ENCODE measurements around the gene CCDC194. TPM values are rescaled to one million over a fixed set of nuclear protein-coding genes. Genes with fewer than 3 reads are reported as not detected.
"Not testable (repeated sequence)": the region's sequence is repeated elsewhere in the genome, so short reads cannot be mapped to it uniquely, and the experiment has no call there.

Gene CCDC194
- total and polyA plus RNA-seq, 2 donors, result not detected

DNA sequence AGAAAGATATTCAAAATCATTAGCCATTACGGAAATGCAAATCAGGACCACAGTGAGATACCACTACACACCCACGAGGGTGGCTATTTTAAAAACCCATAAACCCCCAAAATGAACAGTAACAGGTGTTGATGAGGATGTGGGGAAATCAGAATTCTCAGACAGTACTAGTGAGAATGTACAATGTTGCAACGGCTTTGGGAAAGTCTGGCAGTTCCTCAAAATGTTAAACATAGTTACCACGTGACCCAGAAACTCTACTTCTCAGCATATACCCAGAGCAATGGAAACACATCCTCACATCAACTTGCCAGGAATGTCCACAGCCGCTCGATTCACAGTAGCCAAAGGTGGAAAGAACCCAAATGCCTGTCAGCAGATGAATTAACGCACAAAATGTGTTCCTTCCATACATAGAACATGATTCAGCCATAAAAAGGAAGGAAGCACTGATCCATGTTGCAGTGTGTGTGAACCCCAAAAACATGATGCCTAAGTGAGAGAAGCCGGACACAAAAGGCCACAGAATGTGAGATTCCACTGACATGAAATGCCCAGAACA, 23.9 kb downstream of the CCDC194 start:
- Histone ChIP-seq H3K4me1 (ENCODE audit: insufficient read depth) (no peaks in the 10 kb centered on the region), H3K4me3 (ENCODE audit: low read depth, low read length) (no peak overlapping the region), H3K27ac (ENCODE audit: low read depth) (no peak overlapping the region), H3K36me3 (ENCODE audit: insufficient read depth) (no peaks in the 10 kb centered on the region)
- DNase-seq (ENCODE audit: extremely low spot score), result no peak
- 18% methylated on average over 8 of the region's 8 CpGs for WGBS

DNA sequence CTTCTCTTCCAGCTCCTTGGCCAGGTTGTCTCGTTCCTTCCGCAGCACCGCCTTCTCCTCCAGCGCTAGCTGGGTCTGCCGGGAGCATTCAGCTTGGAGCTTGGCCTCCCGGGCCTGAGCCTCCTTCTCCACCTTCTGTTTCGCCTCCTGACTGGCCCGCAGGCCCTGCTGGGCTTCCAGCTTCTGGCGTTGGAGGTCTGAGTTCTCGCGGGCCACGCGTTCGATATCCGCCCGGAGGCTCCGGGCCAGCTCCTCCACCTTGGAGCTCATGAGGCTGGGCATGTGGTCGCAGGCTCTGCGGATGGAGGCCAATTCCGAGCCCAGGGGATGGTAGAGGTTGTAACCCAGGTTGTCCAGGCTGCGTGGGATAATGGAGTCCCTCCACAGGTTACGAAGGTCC, 28.6 kb downstream of the CCDC194 start:
- no peak for DNase-seq (ENCODE audit: extremely low spot score)

DNA sequence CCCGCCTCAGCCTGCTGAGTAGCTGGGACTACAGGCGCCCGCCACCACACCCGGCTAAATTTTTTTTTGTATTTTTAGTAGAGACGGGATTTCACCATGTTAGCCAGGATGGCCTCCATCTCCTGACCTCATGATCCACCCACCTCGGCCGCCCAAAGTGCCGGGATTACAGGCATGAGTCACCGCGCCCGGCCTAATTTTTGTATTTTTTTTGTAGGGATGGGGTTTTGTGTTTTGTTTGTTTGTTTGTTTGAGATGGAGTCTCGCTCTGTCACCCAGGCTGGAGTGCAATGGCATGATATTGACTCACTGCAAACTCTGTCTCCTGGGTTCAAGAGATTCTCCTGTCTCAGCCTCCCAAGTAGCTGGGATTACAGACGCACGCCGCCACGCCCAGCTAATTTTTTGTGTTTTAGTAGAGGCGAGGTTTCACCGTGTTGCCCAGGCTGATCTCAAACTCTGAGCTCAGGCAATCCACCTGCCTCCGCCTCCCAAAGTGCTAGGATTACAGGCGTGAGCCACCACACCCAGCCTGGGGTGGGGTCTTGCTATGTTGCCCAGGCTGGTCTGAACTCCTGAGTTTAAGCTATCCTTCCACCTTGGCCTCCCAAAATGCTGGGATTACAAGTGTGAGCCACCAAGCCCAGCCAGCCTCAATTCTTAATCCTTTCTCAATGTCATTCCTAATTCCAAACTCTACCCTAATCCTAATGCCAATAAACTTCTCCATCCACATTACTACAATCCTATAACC, 30.0 kb downstream of the CCDC194 start:
- H3K27ac ChIP-seq (ENCODE audit: low read depth); H3K36me3 ChIP-seq (ENCODE audit: insufficient read depth); H3K4me3 ChIP-seq (ENCODE audit: low read depth, low read length); H3K4me1 ChIP-seq (ENCODE audit: insufficient read depth); DNase-seq (ENCODE audit: extremely low spot score): not testable (repeated sequence)
- 94% methylated on average over 20 of the region's 20 CpGs for WGBS

More for the DNA sequence above, 28.6 kb downstream of the CCDC194 start:
- Histone ChIP-seq H3K27ac (ENCODE audit: low read depth) (no peak overlapping the region), H3K4me1 (ENCODE audit: insufficient read depth) (no peaks in the 10 kb centered on the region), H3K36me3 (ENCODE audit: insufficient read depth) (no peaks in the 10 kb centered on the region), H3K4me3 (ENCODE audit: low read depth, low read length) (no peak overlapping the region)
- 91% methylated on average over 22 of the region's 22 CpGs for WGBS

DNA sequence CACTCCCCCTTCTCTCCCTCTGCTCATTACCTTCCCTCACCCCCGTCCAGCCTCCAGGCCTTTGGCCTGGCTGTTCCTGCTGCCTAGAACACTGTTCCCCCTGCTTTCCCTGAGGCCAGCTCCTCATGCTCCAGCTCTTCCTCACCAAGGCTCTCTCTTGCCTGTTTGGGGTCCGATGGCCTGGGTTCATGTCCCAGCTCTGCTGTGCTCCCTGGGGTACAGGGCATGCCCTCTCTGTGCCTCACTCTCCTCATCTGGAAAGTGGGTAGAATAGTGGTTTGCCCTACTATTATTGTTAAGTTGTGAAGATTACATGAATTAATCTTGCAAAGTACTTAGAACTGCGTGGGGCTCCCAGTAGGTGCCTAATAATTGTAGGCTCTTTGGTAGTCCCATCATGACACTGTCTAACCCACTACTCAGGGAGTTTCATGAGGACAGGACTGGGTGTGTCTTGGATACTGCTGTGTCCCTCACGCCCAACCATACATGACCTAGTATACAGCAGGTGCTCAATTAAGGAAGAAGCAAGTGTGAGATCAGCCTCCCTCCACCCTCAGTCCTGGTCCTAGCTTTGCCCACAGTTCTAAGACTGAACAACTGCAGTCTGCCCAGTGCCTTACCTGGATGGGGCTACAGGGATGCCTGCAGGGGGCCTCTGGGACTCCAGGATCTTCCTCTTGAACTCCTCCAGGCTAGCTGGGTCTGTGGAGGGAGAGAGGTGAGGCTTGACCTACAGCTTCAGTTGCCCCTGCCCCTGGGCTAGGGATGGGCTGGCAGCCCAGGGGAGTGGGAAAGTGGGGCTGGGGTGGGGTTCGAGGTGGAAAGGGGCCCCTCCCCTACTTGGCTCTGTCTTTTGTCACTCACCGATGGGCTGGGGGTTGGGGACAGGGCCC, 33.8 kb downstream of the CCDC194 start:
- 79% methylated on average over 6 of the region's 6 CpGs for WGBS
- no peak overlapping the region for H3K27ac ChIP-seq (ENCODE audit: low read depth)
- no peaks in the 10 kb centered on the region for H3K36me3 ChIP-seq (ENCODE audit: insufficient read depth)
- DNase-seq (ENCODE audit: extremely low spot score), result no peak
- H3K4me3 ChIP-seq (ENCODE audit: low read depth, low read length), result no peak overlapping the region
- H3K4me1 ChIP-seq (ENCODE audit: insufficient read depth), result no peaks in the 10 kb centered on the region

DNA sequence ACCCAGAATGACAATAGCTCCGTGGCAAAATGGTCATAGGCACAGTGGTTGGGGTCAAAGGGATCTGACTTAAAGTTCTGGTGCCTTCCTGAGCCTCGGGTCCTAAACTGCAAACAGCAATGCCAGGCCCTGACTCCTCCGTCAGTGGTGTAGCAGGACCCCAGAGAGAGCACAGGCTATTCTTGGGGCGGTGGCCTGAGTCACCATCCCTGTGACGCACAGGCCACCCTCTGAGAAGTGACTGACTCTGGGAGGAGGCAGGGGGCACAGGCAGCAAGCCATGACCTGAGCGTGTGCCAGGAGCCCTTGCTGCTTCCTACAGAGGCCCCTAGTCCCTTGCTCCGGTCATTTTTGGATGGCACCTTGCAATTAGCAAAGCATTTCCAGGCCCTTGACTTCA, 35.6 kb downstream of the CCDC194 start:
- no peak for DNase-seq (ENCODE audit: extremely low spot score)
- no peaks in the 10 kb centered on the region for H3K4me1 ChIP-seq (ENCODE audit: insufficient read depth)
- H3K27ac ChIP-seq (ENCODE audit: low read depth), result no peak overlapping the region
- 73% methylated on average over 7 of the region's 7 CpGs for WGBS
- no peaks in the 10 kb centered on the region for H3K36me3 ChIP-seq (ENCODE audit: insufficient read depth)
- H3K4me3 ChIP-seq (ENCODE audit: low read depth, low read length), result no peak overlapping the region

DNA sequence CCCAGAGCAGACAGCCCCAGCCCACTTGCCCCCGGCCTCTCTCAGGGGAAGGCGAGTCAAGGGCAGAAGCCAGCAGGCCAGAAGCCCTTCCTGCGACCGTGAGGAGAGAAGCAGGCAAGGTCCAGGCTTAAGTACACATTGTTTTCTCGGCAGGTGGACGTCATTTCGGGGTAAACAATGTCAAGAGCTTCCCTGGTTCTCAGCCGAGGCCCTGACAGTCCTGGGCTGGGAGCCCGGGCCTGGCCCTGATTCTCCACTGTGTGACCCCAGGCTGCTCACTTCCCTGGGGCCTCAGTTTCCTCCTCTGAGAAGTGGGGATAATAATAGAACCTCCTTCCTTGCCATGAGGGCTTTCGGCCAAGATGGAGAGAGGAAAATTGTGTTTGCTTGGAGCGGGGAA, 36.3 kb downstream of the CCDC194 start:
- Histone ChIP-seq H3K4me3 (ENCODE audit: low read depth, low read length) (no peak overlapping the region), H3K27ac (ENCODE audit: low read depth) (no peak overlapping the region), H3K4me1 (ENCODE audit: insufficient read depth) (no peaks in the 10 kb centered on the region), H3K36me3 (ENCODE audit: insufficient read depth) (no peaks in the 10 kb centered on the region)
- WGBS, result 68% methylated on average over 11 of the region's 11 CpGs
- DNase-seq (ENCODE audit: extremely low spot score), result no peak

DNA sequence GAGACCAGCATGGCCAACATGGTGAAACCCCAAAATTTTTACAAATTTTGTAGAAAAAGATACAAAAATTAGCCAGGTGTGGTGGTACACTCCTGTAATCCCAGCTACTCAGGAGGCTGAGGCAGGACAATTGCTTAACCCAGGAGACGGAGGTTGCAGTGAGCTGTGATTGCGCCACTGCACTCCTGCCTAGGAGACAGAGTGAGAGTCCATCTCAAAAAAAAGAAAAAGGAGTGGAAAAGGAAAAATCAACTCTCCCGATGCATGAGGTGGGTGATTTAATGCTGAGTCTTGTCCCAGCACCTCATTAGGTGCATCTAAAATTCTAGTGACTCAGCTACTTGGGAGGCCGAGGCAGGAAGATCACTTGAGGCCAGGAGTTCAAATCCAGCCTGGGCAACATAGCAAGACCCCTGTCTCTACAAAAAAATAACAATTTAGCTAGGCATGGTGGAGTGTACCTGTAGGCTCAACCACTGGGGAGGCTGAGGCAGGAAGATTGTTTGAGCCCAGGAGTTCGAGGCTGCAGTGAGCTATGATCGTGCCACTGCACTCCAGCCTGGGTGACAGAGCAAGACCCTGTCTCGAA, 36.8 kb downstream of the CCDC194 start:
- H3K27ac ChIP-seq (ENCODE audit: low read depth), result no peak overlapping the region
- H3K4me1 ChIP-seq (ENCODE audit: insufficient read depth), result no peaks in the 10 kb centered on the region
- H3K36me3 ChIP-seq (ENCODE audit: insufficient read depth), result no peaks in the 10 kb centered on the region
- no peak for DNase-seq (ENCODE audit: extremely low spot score)
- no peak overlapping the region for H3K4me3 ChIP-seq (ENCODE audit: low read depth, low read length)
- WGBS, result 81% methylated on average over 7 of the region's 7 CpGs

DNA sequence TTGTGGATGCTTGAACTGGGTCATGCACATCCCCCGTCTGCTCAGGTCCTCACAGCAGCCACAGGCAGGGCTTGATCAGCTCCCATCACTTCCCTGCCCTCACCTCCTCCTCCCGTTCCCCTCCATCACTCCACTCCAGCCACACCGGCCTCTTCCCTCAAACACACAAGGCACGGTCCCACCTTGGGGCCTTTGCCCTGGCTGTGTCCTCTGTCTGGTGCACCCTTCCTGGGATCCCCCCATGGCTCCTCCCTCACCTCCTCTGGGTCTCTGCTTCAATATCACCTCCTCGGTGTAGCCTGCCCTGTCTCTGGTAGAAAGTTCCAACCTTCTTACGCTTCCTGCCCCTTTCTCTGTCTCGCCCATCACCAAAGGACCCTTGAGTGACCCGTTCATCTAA, 40.6 kb downstream of the CCDC194 start:
- no peak for DNase-seq (ENCODE audit: extremely low spot score)
- Histone ChIP-seq H3K36me3 (ENCODE audit: insufficient read depth) (no peaks in the 10 kb centered on the region), H3K4me3 (ENCODE audit: low read depth, low read length) (no peak overlapping the region), H3K4me1 (ENCODE audit: insufficient read depth) (no peaks in the 10 kb centered on the region), H3K27ac (ENCODE audit: low read depth) (no peak overlapping the region)
- WGBS, result 78% methylated on average over 8 of the region's 8 CpGs

DNA sequence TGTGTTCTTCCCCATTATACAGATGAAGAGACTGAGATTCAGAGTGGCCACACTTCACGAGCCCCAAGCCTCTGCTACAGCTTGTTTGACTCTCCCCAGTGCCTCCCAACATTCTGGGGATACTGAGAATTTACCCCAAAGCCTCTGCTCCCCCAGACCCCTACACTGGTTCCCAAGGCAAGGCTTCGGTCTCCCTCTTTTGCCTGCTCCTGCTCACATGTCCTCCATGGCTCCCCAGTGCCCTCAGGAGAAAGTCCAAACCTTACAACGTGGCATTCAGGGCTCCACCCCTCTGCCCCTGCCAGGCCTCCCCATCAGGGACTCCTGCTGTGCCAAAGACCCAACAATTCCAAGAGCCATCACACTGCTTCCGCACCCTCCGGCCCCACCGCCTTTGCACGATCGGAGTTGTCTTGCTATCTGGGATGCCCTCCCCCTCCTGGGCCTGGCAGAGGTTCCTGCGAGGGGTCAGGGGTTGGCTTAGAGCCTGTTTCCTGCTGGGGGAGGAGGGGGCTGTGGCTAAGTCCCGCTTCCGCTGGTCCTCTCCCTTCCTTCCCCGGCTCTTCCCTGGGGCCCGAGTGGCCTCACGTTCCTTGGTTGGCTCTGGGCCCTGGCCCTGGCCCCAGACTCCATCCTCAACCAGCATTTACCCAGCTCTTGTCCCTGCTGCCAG, 41.3 kb downstream of the CCDC194 start:
- DNase-seq (ENCODE audit: extremely low spot score), result no peak
- no peaks in the 10 kb centered on the region for H3K4me1 ChIP-seq (ENCODE audit: insufficient read depth)
- no peaks in the 10 kb centered on the region for H3K36me3 ChIP-seq (ENCODE audit: insufficient read depth)
- H3K27ac ChIP-seq (ENCODE audit: low read depth), result no peak overlapping the region
- 32% methylated on average over 14 of the region's 14 CpGs for WGBS
- H3K4me3 ChIP-seq (ENCODE audit: low read depth, low read length), result no peak overlapping the region

DNA sequence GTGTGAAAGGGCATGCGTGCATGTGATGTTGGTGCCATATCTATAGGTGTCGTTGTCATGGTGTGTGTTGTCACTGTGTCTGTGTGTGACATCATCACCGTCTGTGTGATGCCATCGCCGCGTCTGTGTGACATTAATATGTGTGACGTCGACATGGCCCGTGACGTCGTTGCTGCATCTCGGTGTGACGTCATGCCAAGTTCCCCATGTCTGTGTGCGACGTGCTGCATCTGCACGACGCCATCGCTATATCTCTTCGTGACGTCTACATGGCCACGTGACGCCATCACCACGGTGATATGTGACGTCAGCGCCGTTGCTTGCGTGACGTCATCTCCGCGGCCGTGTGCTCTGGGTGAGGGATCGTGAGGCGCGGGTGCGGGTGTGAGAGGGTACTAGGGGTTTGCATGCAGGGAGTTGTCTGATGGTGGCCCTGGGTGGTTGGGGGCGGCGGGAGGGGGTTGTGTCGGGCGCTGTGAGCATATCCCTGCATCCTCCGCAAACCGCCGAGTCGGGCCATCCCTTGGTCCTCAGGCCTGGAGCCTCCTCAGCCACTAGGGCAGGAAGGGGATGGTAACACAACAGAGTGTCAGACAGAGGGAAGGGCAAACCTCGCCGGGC, 42.1 kb downstream of the CCDC194 start:
- no peaks in the 10 kb centered on the region for H3K4me1 ChIP-seq (ENCODE audit: insufficient read depth)
- H3K36me3 ChIP-seq (ENCODE audit: insufficient read depth), result no peaks in the 10 kb centered on the region
- 90% methylated on average over 45 of the region's 45 CpGs for WGBS
- no peak for DNase-seq (ENCODE audit: extremely low spot score)
- no peak overlapping the region for H3K4me3 ChIP-seq (ENCODE audit: low read depth, low read length)
- no peak overlapping the region for H3K27ac ChIP-seq (ENCODE audit: low read depth)

DNA sequence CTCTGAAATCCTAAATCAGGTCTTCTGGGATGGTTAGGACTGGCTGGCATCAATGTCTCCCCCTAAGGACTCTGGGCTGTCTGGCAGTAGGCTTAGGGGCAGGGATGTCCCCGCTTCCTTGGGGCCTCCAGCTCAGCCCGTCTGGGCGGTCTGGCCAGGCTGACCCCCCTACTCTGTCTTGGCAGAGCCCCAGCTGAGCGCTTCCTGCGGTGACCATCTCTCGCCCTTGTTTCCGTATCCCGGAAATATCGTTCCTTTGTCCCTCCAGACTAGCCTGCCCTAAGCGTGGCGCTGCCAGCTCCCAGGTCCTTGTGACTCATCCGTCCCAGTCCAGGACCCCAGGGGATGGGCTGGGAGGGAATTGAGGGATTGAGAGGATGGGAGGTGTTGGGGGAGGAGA, 45.3 kb downstream of the CCDC194 start:
- H3K27ac ChIP-seq (ENCODE audit: low read depth), result no peak overlapping the region
- H3K4me1 ChIP-seq (ENCODE audit: insufficient read depth), result no peaks in the 10 kb centered on the region
- WGBS, result under 1% methylated on average over 12 of the region's 12 CpGs
- no peaks in the 10 kb centered on the region for H3K36me3 ChIP-seq (ENCODE audit: insufficient read depth)
- DNase-seq (ENCODE audit: extremely low spot score), result no peak
- H3K4me3 ChIP-seq (ENCODE audit: low read depth, low read length), result no peak overlapping the region

DNA sequence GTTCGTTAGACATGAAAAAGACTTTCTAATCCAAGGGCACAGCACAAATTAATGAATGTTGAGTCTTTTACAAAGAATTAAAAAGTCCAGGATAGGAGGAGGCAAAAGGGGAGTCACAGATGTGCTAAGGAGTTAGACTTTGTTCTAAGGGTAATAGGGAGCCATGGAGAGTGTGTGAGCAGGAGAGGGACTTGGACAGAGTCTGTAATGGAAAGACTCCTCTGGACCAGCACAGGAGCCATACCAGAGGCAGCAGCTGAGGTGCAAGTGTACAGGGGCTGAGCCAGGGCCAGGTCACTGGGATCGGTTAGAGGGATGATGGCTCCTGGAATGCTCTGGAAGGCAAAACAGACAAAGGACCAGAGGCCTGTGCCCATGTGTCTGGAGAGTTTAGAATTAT, 46.1 kb downstream of the CCDC194 start:
- Histone ChIP-seq H3K27ac (ENCODE audit: low read depth) (no peak overlapping the region), H3K36me3 (ENCODE audit: insufficient read depth) (no peaks in the 10 kb centered on the region), H3K4me1 (ENCODE audit: insufficient read depth) (no peaks in the 10 kb centered on the region), H3K4me3 (ENCODE audit: low read depth, low read length) (no peak overlapping the region)
- DNase-seq (ENCODE audit: extremely low spot score), result no peak
- WGBS, result 60% methylated on average over 2 of the region's 2 CpGs

DNA sequence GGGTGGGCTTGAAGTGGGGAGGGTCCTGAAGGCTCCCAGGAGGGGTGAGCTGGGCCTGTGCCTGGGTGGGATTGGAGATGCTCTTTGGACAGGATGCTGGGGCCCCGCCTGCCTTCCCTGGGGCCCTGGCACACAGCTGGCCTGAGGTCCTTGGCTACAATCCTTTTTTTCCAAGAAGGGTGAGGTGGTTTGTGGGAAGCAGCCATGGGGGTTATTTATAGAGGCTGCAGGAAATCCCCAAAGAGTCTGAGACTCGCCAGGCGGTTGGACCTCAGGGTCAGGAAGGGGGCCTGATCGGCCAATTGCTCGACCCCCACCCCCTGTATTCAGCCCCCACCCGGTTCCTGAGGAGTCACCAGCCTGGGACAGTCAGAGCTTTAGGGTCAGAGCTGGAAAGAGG, 46.6 kb downstream of the CCDC194 start:
- H3K4me3 ChIP-seq (ENCODE audit: low read depth, low read length), result no peak overlapping the region
- no peak for DNase-seq (ENCODE audit: extremely low spot score)
- 21% methylated on average over 6 of the region's 6 CpGs for WGBS
- H3K36me3 ChIP-seq (ENCODE audit: insufficient read depth), result no peaks in the 10 kb centered on the region
- no peaks in the 10 kb centered on the region for H3K4me1 ChIP-seq (ENCODE audit: insufficient read depth)
- no peak overlapping the region for H3K27ac ChIP-seq (ENCODE audit: low read depth)

All from urinary bladder (tissue), 4 donors.